Choroid plexus epithelial cell (primary cell): ENCODE results near the gene MEMO1.
"Not testable (repeated sequence)": the region's sequence is repeated elsewhere in the genome, so short reads cannot be mapped to it uniquely, and the experiment has no call there.

ENCODE experiments used
- DNase-seq: peaks from one replicate; pipeline ENCODE4 v3.0.0-alpha.2; 2010; ENCODE audit warnings: low read depth
- H3K4me3 ChIP-seq: 2 replicates; pipeline ENCODE4 v1.5.1; 2011; ENCODE audit warnings: low read depth, mild to moderate bottlenecking, control low read depth, low read length, moderate library complexity
- TF ChIP-seq, protein P1 (sequence below): conservative IDR thresholded peaks from 2 replicates; pipeline ENCODE4 v1.5.1; 2011; ENCODE audit warnings: low read depth, mild to moderate bottlenecking, control low read depth, inconsistent platforms, low read length, moderate library complexity

MEMO1 gene

DNA sequence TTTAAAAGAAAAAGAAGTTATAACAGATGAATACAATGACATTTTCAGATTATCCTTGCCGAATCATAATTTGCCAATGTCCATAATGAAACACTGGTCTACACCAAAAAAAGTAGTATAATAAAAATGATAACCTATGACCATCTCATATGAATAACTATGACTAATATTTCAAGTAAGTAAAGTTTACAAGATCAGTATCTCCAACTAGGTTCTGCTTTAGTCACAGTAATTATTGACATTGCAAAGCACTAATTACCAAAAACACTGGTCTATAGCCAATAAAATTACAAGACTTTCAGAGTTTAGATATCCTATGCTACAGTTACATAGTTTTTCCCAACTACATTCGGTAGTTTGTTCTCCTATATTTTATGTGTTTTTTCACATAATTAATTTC, 136.7 kb downstream of the MEMO1 start:
- TF ChIP-seq, protein P1, sequence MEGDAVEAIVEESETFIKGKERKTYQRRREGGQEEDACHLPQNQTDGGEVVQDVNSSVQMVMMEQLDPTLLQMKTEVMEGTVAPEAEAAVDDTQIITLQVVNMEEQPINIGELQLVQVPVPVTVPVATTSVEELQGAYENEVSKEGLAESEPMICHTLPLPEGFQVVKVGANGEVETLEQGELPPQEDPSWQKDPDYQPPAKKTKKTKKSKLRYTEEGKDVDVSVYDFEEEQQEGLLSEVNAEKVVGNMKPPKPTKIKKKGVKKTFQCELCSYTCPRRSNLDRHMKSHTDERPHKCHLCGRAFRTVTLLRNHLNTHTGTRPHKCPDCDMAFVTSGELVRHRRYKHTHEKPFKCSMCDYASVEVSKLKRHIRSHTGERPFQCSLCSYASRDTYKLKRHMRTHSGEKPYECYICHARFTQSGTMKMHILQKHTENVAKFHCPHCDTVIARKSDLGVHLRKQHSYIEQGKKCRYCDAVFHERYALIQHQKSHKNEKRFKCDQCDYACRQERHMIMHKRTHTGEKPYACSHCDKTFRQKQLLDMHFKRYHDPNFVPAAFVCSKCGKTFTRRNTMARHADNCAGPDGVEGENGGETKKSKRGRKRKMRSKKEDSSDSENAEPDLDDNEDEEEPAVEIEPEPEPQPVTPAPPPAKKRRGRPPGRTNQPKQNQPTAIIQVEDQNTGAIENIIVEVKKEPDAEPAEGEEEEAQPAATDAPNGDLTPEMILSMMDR = no peak
- DNase-seq = no peak
- H3K4me3 ChIP-seq = no peak overlapping the region

DNA sequence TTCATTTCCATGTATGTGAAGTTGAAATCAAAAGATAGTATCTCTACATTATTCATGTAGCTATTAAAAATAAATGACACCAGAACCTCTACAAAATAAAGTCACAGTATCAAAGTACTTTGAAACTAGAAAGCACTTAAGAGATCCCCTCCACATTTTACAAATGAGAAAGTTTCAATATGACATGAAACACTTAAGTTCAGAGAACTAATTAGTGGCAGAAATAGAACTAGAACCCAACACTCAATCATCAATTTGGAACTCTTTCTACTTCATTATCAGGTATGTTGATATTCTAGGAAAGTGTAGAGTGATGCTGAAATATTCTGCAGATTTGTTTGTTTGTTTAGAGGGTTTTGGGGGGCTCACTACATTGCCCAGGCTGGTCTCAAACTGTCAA, 145.6 kb downstream of the MEMO1 start:
- no peak for DNase-seq
- TF ChIP-seq, protein P1 = no peak
- no peak overlapping the region for H3K4me3 ChIP-seq

DNA sequence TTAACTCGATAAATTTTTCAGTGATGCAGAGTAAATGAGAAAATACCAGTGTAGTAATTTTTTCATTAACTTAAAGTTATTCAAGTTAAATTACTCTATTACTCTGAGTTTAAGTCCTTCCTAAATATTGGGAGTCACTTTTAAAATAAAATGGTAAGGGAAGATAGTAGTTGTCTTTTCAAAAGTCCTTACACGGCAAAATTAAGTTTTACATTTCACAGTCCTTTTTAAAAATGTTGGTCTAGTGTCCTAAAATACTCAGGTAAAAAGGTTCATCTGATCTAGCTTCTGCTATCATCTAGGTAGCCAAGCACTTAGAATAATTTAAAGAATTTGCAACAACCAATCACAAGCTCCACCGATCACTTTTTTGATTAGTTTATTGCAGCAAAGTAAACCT, 146.9 kb downstream of the MEMO1 start:
- no peak overlapping the region for H3K4me3 ChIP-seq
- TF ChIP-seq, protein P1 = no peak
- no peak for DNase-seq

DNA sequence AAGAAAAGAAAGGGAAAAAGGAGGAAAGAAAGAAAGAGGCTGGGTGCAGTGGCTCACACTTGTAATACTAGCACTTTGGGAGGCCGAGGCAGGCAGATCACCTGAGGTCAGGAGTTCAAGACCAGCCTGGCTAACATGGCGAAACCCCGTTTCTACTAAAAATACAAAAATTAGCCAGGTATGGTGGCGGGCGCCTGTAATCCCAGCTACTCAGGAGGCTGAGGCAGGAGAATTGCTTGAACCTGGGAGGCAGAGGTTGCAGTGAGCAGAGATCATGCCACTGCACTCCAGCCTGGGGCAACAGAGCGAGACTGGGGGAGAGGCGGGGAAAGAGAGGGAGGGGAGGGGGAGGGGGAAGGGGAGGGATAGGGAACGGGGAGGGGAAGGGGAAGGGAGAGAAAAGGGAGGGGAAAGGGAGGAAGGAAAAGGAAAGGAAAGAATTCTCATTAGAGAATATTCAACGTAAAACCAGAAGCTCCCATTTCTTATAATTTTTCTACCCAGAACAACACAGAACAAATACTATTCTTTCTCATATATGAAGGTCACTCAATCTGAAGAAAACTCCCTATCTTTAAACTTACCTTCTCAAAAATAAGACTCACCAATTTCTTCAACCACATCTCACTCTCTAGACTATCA, 147.7 kb downstream of the MEMO1 start:
- H3K4me3 ChIP-seq, DNase-seq: not testable (repeated sequence)

DNA sequence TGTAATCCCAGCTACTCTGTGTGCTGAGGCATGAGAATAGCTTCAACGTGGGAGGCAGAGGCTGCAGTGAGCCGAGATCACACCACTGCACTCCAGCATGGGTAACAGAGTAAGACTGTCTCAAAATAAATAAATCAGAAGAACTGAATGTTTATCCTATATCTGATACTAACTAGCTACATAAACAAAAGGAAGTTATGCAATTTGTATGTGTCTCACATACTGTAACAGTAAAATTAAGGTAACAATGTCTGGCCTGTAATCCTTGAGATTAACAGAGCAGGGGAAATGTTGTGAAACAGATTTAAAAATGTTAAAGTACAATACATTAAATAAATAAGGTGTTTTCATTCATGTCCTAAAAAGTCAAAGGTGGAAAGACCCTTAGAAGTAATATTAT, 150.8 kb downstream of the MEMO1 start:
- no peak overlapping the region for H3K4me3 ChIP-seq
- DNase-seq = peak; percentile 42
- TF ChIP-seq, protein P1 = no peak

DNA sequence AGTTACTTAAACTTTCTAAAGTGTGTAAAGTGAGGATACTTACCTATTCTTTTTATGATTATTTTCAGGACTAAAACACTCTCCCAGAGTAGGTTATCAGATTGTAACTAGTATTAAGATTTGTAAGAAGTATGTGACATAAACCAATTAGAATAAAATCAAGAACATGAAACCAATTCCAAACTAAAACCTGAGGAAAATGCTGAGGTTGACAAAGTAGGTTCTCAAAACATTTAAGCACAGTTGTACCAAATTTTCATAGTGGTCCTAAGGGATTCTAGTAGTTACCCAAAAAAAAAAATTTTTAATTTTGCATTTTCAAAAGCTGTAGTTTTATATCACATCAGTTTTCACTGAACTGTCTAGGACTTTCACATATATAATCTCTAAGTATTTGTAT, 157.3 kb downstream of the MEMO1 start:
- TF ChIP-seq, protein P1 = no peak
- DNase-seq = no peak
- H3K4me3 ChIP-seq = no peak overlapping the region

DNA sequence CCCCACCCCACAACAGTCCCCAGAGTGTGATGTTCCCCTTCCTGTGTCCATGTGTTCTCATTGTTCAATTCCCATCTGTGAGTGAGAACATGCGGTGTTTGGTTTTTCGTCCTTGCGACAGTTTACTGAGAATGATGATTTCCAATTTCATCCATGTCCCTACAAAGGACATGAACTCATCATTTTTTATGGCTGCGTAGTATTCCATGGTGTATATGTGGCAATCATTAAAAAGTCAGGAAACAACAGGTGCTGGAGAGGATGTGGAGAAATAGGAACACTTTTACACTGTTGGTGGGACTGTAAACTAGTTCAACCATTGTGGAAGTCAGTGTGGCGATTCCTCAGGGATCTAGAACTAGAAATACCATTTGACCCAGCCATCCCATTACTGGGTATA, 168.7 kb downstream of the MEMO1 start:
- DNase-seq, H3K4me3 ChIP-seq: not testable (repeated sequence)

DNA sequence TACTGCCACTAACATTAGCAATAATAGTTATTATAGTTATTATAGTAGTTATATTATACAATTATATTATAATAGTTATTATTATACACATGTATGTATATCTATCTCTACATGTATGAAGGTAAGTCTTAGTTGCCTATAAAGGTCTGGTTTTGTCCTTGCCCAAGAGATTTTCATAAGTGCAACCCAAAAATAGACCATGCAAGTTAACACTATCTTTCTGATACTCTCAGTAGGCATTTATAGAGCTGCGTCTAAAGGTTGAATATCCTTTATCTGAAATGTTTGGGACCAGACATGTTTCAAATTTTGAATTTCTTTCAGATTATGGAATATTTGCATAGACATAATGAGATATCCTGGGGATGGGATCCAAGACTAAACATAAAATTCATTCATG, 175.4 kb downstream of the MEMO1 start:
- DNase-seq = no peak
- TF ChIP-seq, protein P1 = no peak
- H3K4me3 ChIP-seq = no peak overlapping the region
